Left lung (tissue), 10 donors: ENCODE results near the gene KCNG1. TPM values are rescaled to one million over a fixed set of nuclear protein-coding genes. Genes with fewer than 3 reads are reported as not detected.

Experiments
- ATAC-seq: fragments of 200-7000 bp; cut with Tn5 transposase; one replicate; pipeline ENCODE4 v1.9.1; 2020; ENCODE audit warnings: moderate library complexity
- DNase-seq, 4 donors: peaks; one replicate each; pipeline ENCODE4 v3.0.0-alpha.2; 2013 to 2020
- H3K27ac ChIP-seq, 2 donors: fragments of 200-600 bp; sonication (generic) in 1 of 2; one replicate each; pipeline versions ENCODE4 v1.5.0 to v1.8.0; 2020 to 2021
- H3K27me3 ChIP-seq, 2 donors: fragments of 200-600 bp; sonication (generic) in 1 of 2; one replicate each; pipeline versions ENCODE4 v1.5.0 to v1.8.0; 2020 to 2021
- H3K36me3 ChIP-seq, 2 donors: fragments of 200-600 bp; sonication (generic) in 1 of 2; one replicate each; pipeline versions ENCODE4 v1.5.0 to v1.8.0; 2020 to 2021
- H3K4me1 ChIP-seq, 2 donors: fragments of 200-600 bp; one replicate each; pipeline ENCODE4 v1.8.0; 2021
- H3K4me3 ChIP-seq, 2 donors: fragments of 200-600 bp; sonication (generic) in 1 of 2; one replicate each; pipeline versions ENCODE4 v1.5.0 to v1.8.0; 2020 to 2021; ENCODE audit warnings: mild to moderate bottlenecking in 1 of 2
- H3K9me3 ChIP-seq, 2 donors: fragments of 200-600 bp; sonication (generic) in 1 of 2; one replicate each; pipeline versions ENCODE4 v1.5.0 to v1.8.0; 2020 to 2021
- CTCF ChIP-seq, 2 donors: fragments of 200-600 bp; sonication (generic) in 1 of 2; IDR thresholded peaks; one replicate each; pipeline versions ENCODE4 v1.5.0 to v1.8.0; 2021; ENCODE audit warnings: antibody characterized with exemption in 2 of 2
- intact Hi-C, 2 donors: fragments of 100-400 bp; cut with DNase I; formaldehyde crosslinking; loops; one replicate each; pipeline versions ENCODE4 v1.11.2 to v1.14.2; 2022
- polyA plus RNA-seq, 6 donors: library from polyadenylated mRNA; unstranded; fragments of 120-200 nt; gene quantifications; one replicate each; pipeline ENCODE4 v1.2.1, GENCODE V29; 2013; ENCODE audit not compliant: insufficient read length in 6 of 6
- total RNA-seq, 2 donors: library from RNA; stranded (reverse); fragmentation: NEBNext Ultra II Directional; extraction: Animal tissue kit (Norgen Biotek cat#: 25700); gene quantifications; one replicate each; pipeline ENCODE4 v1.2.1, GENCODE V29; 2021
- donor health status: DM: no; HTN: yes; CAD: no.
- donor health status: DM: no; HTN: no; CAD: no.

KCNG1 gene
- total and polyA plus RNA-seq, 8 donors, result 0.31 to 1.5 (median 0.62) TPM

GRCh38 chr20:51020657-51021056, 2.2 kb downstream of the KCNG1 start:
- Histone ChIP-seq H3K4me1 (peaks cover 4 to 14% of the 10 kb centered on the region in 2 donors), H3K27me3 (peaks cover 33 to 79% of the 10 kb centered on the region in 2 donors), H3K9me3 (no peaks in the 10 kb centered on the region), H3K4me3 (no peak overlapping the region), H3K36me3 (no peaks in the 10 kb centered on the region), H3K27ac (no peak overlapping the region)
- TF ChIP-seq CTCF (IDR thresholded peaks at IDR 0.05), result no peak
- intact Hi-C loops, result no loop called here
- no peak for ATAC-seq
- DNase-seq, result no peak

DNA sequence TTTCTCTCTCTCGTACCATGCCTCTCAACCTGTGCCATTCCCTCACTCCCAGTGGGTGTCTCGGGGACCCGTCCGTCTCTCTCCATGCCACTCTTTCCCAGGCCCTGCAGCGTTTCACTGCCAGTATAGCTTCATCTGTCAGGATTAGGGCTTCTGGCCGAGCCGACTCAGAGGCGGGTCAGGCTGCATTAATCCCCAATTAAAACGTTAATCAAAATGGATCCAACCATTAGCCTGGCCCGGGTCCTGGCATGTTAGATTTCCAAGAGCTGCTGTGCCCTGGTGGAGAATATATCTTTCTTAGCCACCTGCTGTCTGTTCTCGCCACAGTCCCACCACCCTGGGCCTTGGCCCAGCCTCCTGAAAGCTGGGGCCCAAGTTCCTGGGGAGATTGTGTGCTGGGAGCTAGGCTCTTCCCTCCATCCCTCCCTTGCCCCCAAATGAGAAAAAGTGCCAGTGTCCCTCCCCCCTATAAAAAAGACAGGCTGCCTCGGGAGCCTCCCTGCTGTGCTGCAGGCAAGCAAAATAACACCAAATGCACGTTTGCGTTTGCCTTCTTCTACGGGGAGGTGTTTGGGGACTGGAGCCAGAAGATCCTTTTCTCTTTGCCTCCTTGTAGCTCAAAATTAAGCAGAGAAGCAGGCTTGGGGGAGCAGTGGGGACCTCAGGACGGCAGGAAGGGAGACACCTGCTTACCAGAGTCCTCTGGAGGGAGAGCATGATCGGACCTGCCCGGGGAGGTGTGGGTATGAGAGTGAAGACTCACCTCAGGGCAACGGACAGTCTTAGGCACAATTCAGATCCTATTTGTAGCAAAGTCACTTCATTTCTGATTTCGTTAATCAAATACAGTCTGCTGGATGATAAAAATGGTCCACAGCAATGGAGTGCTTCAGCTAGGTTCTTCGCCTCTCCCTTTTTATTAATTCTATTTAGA, 3.0 kb downstream of the KCNG1 start:
- ATAC-seq (no peak), DNase-seq (no peak)
- peaks cover 33 to 78% of the 10 kb centered on the region in 2 donors for H3K27me3 ChIP-seq
- peaks cover 4 to 14% of the 10 kb centered on the region in 2 donors for H3K4me1 ChIP-seq
- no peak overlapping the region for H3K27ac ChIP-seq
- H3K4me3 ChIP-seq, result no peak overlapping the region
- no peaks in the 10 kb centered on the region for H3K9me3 ChIP-seq
- H3K36me3 ChIP-seq, result no peaks in the 10 kb centered on the region
- no peak for TF ChIP-seq CTCF (IDR thresholded peaks at IDR 0.05)
- intact Hi-C loops, result no loop called here

DNA sequence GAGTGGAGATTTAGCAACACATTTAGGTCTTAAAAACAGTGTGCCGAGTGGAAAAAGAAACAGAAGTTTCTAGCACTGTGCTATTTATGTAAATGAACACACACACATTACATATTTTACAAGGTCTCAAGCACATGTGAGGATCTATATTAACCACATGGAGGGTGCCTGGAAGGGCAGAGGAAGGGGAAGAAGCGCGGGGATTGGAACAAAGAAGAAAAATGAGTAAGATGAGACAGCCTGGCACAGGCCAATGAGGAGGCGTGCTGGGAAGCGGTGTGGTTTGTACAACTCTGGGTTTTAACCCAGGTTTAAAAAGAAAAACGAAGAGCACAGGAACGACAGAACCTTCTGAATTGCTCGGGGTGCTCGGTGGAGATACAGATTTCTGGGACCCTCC, 5.7 kb downstream of the KCNG1 start:
- no peak overlapping the region for H3K27ac ChIP-seq
- intact Hi-C loops, result no loop called here
- H3K36me3 ChIP-seq, result no peaks in the 10 kb centered on the region
- H3K9me3 ChIP-seq, result no peaks in the 10 kb centered on the region
- H3K4me1 ChIP-seq, result peaks cover 0 to under 1% of the 10 kb centered on the region in 2 donors
- H3K27me3 ChIP-seq, result peaks cover 13 to 69% of the 10 kb centered on the region in 2 donors
- TF ChIP-seq CTCF (IDR thresholded peaks at IDR 0.05), result no peak
- no peak for ATAC-seq
- H3K4me3 ChIP-seq, result no peak overlapping the region
- DNase-seq, result no peak

DNA sequence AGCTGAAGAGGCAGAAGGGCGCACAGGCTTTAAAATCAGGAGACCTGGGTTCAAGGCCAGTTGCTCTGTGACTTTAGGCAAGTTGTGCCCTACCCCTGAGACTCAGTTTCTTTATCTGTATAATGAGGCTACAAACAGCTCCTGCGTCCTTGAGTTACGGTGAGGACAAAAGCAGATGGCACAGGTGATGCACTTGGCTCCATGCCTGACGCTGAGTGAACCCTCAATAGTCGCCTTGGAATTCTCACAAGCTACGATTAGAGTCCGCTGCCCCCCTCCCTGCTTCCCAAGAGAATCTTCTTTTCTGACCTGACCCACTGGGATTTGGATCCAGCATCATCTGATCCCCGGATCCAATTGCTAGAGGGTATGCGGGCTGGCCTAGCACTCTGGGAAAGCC, 6.4 kb downstream of the KCNG1 start:
- ATAC-seq, result no peak
- TF ChIP-seq CTCF (IDR thresholded peaks at IDR 0.05), result no peak

More for the DNA sequence above, 6.4 kb downstream of the KCNG1 start:
- Histone ChIP-seq H3K27me3 (peaks cover 6 to 69% of the 10 kb centered on the region in 2 donors), H3K27ac (no peak overlapping the region), H3K4me3 (no peak overlapping the region), H3K9me3 (no peaks in the 10 kb centered on the region), H3K4me1 (no peaks in the 10 kb centered on the region), H3K36me3 (no peaks in the 10 kb centered on the region)
- DNase-seq, result no peak
- intact Hi-C loops, result no loop called here
